GM18502 (cell line): Measurements from ENCODE around the gene ACTR1A.

Experiments used
- ATAC-seq: cut with Tn5 transposase; IDR thresholded peaks from one replicate; pipeline ENCODE4 v1.9.1; 2021; ENCODE audit warnings: mild to moderate bottlenecking; ENCODE audit not compliant: unreplicated experiment, poor library complexity

The ACTR1A gene

DNA sequence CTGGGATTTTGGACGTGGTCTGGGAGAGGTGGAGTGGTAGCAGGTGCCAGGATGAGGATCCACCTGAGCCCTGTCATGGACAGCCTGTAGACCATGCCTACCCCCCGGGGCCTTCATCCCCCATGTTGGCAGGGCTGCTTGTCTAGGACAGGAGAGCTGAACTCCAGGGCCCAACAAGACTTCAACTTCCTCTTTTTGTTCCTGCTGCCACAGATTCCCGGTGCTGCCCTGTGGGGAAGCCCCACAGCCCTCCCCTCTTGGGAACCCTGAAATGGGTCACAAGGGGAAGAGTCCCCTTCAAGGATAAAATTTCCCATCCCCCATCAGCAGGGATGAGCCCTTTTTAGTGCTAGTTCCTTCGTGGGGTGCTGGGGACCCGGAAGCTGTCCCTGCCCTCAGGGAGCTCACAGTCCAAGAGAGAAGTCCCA, 68.9 kb downstream of the ACTR1A start:
- no peak for ATAC-seq

- peak; percentile 92 for ATAC-seq
These were observed 70.2 kb downstream of the ACTR1A start, which contains the start of gene CUEDC2 for GRCh38 chr10:102432162-102432950. CUEDC2 (minus strand) TSS chr10:102432574; CDS start chr10:102425188, 7,386 bp downstream.

GRCh38 chr10:102431452-102432124, 70.9 kb downstream of the ACTR1A start:
- ATAC-seq: no peak

DNA sequence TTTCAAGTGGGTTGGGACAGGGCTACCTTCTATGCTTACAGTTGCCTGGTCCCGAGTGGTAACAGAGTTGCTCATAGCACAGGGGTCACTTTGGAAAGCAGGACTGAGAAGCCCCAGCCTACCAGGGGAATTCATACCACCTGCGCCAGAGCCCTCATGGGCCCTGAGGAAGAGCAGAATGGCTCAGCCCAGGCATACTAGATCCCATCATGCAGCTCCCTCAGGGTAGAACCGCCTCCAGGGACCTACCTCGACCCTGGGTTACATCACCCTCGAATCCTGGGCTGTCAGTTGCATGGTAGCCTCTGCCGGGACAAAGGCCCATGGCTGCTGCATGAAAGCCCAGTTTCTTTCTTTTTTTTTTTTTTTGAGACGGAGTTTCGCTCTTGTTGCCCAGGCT, 73.0 kb downstream of the ACTR1A start:
- no peak for ATAC-seq
